GM19351 (cell line): ENCODE results near the gene ELL.
"Not testable (repeated sequence)": the region's sequence is repeated elsewhere in the genome, so short reads cannot be mapped to it uniquely, and the experiment has no call there.

ENCODE experiments used
- ATAC-seq: cut with Tn5 transposase; IDR thresholded peaks from one replicate; pipeline ENCODE4 v1.9.1; 2021; ENCODE audit warnings: mild to moderate bottlenecking, moderate library complexity; ENCODE audit not compliant: unreplicated experiment

Gene ELL

DNA sequence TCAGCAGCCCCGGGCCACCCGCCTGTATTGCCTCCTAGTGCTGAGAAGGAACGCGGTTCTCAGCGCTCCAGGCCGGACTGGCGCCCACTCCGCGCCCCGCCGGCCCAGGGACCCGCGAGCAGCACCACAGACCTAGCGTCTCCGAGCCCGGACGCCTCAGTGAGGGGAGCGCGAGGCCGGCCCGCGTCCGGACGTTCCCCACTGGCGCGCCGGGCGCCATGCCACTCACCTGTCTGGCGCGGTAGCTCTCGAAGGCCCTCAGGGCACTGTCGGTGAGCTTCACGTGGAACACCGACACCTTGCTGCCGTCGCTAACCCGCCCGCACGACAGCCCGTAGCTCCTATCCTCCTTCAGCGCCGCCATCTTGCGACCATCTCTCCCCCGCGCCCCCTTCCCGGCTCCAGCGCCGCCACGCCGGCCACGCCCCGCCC is at the start of gene ELL:
Gene ELL (minus strand): TSS at position 379 of the 432 bp plus-strand sequence. CDS start 15 bp downstream, at position 364.
- ATAC-seq: no peak

- ATAC-seq: no peak
These were observed 46.5 kb upstream of the ELL start for GRCh38 chr19:18568367-18568766.

- no peak for ATAC-seq
These were observed 45.1 kb upstream of the ELL start for GRCh38 chr19:18566953-18567352.

GRCh38 chr19:18562086-18562485 is 40.2 kb upstream of the ELL start:
- ATAC-seq: no peak

DNA sequence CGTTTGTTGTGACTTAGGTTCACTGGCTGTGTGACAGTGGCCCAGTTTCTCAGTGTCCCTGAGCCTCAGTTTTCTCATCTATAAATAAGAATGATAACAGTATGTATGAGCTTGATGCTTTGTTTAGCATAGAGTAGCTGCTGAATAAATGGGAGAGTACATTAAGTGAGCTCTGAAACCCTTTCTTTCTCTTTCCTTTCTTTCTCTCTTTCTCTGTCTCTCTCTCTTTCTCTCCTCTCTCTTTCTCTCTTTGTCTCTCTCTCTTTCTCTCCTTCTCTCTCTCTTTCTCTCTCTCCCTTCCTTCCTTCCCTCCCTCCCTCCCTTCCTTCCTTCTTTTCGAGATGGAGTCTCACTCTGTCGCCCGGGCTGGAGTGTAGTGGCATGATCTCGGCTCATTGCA is 37.8 kb upstream of the ELL start:
- ATAC-seq: no peak

DNA sequence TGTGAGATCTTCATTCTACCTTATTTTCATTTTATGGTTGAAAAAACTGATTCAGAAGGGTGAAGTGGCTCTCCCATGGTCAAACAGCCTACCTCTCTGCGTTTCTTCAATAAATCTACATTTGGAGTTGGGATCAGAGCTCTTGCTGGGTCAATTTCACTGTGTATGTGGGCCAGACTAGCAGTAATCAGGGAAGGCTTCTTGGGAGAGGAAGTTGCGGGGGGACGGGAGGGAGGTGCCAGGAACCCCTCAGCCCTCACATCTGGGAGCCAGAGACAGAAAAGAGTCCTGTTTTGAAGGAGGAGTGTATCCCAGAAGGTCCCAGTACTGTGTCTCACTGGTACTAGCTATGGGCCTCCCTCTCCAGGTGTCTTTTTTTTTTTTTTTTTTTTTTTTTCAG is 36.7 kb upstream of the ELL start:
- ATAC-seq: no peak

- no peak for ATAC-seq
These were observed 36.3 kb upstream of the ELL start for GRCh38 chr19:18558202-18558555.

DNA sequence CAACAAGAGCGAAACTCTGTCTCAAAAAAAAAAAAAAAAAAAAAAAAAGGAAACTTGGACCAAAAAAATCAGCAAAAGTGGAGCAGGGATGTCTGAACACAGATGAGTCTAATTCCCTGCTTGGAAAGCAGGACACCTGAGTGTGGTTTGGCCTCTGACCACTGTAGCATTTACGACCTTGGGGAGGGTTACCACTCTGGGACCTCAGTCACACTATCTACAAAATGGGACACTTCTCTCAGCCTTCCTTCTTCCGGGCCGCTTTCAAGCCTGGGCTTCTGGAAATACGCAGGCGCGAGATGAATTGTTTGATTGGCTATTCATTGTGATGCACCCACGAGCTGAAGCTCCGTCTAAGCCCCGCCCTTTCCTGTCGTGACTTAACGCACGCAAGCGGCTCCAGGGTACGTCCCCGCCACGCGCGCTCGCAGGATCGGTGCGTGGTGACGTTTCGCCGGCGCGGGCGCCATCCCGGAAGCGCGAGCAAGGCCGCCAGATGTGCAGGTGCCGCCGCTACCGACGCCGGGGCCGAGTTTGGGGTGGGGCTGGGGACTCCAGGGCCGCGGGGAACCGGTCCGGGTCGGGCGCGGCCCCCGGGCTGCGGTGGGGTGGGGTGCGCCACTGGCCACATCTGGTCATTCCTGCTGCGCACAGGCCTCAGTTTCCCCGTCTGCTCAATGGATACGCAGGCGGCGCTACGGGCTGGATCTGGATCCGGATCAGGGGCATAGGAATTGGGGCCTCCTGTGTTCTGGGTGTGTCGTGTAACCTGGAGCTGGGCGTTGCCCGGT is 35.7 kb upstream of the ELL start, which contains the start of gene KXD1:
Gene KXD1 (plus strand): TSS at position 460 of the 791 bp plus-strand sequence. CDS start 4,187 bp downstream, outside the sequence.
- ATAC-seq: peak; percentile 94

DNA sequence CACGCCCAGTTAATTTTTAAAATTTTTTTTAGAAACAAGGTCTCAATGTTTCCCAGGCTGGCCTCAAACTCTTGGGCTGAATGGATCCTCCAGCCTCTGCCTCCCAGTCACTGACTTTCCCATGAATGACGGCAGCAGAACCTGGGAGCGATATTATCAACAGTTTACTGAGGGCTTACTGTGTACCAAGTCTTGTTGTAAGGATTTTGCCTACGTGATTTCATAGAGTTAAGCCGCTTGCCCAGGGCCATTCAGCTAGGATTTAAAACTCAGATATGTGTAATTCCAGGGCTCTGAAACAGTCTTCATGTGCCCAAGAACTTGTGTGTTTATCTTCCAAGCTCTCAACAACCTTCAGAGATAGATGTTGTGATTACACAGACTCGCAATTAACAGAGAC is 29.8 kb upstream of the ELL start:
- no peak for ATAC-seq

DNA sequence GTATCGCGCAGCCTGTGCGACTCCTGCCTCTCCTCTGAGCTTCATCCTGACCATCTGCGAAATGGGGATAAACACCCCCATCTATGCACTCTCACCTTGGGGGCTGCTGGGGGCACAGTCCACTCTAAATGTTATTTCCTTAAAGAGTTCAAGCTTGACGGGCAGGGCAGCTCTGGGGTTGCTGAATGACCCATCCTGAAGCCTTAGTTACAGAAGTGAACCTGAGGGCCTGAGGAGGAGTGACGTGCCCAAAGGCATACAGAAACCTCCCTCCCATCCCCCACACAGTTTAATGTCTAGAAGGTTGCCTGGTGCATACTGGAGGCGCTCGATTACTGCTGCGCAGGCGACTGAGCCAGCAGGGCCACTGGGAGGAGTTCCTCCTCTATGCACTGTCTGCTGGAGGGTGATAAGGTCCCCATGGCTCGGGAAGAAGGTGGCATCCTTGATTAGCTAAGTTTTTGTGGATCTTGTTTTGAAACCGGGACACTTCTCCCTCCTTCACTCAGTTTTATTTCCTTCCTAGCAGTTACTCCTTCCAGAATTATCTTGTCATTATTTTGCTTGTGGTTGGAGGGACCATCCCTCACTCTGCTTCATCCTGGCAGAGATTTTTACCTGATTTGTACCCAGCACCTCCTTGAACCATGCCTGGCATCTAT is 22.1 kb upstream of the ELL start:
- ATAC-seq: peak; percentile 78

DNA sequence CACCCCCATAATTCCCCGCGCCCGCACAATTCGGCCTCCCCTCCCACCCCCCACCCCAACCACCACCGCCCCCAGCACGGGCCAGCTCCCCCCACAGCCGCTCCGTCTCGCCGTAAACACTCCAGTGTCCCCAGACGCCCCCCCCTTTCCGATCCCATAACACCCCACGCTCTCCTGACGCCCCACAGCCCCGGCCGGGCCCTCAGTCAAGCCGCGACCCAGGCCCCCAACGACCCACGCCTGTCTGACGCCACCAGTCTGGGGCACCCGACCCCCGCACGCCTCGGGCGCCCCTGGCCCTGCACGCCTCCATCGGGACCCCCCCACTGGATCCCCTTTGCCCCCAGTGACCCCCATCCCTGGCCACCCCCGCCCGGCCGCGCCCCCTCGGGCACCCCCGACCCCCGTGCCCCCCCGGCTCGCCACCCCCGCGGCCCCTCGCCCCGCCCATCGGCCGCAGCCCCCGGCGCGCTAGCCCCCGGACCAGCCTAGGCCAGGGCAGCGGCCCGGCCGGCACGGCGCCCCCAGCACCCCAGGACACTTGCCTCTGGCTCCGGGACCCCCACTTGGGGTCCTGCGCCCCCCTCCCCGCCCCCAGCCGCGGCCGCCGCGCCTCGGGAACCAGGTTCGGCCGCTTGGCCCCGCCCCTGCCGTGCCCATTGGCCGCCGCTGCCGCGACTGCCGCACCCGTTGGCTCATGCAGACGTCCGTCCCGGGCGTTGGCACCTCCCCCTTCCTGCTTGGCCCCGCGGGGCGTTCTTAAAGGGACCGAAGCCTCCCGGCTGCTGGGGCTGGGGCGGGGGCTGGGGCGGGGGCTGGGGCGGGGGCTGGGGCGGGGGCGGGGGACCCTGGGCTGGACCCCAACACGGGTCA is 21.3 kb upstream of the ELL start, which contains the start of gene FKBP8:
Gene FKBP8 (minus strand): TSS at position 633 of the 873 bp plus-strand sequence. CDS start 1,603 bp downstream, outside the sequence.
- ATAC-seq: peak; percentile 89

DNA sequence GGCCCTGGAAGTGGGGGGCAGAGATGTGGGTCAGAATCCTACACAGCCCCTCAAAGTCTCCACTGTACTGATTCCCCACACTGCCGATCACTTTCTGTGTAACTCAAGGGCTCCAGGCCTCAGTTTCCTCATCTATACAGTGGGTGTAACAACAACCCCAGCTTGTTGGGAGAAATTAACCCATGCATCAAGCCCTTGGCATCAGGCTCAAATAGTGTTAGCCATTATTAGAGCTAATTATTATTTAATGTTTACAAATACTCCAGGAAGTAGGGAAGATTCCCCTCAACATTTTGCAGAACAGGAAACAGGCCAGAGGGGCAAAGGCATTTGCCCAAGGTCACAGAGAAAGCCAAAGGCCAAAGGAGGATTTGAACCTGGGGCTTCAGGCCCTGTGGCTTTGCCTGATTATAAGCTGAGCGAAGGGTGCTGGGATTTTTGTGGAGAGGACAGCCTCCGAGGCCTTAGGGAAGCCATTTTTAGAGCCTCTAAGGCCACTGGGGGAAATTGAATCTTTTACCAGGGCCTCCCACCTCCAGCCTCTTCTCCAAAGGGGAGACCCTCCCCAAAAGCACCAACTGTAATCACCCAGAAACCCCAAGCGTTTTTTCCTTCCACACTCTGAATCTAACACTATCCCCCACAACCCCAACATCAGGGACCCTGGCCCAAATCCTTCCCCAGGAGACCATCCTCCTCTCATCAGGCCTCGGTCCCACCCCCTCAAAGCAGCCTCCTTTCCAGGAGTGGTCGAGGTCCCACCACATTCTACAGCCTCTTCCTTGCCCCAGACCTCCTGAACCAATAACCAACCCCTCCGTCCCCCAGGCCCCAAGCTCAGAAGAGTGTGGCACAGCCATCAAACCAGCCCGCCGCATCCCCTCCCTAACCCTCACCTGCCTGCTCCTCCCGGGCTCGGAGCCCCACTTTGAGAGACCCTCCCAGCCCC is 20.4 kb upstream of the ELL start:
- no peak for ATAC-seq

DNA sequence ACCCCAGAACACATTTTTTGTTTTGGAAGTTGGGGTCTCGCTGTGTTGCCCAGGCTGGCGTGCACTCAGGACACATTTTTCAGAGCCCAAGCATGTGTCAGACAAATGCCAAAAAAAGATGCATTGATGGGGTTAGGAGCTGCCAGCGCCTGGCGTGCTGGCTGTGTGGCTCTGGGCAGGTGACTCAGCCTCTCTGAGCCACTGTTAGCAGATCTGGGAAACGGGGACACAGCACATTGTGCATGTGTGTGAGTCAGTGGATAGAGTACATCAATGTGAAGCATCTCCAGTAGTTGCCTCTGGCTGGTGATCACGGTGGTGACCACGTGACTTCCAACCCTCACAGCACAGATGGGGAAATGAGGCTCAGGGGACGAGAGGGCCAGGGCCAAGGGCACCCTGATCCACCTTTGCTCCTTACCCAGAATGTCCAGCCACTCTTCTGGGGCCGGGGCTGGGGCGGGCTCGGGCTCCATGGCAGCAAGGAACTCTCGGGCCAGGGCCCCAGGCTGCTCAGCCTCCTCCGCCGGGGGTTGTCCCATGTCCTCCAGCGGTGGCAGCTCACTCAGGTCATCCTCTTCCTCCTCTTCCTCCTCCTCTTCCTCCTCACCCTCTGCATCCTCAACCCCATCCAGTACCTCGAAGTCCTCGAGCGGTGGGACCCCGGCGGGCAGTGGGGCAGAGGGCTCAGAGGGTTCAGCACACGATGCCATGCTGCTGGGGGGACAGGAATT is 19.6 kb upstream of the ELL start:
- no peak for ATAC-seq

- ATAC-seq: not testable (repeated sequence)
These were observed 18.3 kb upstream of the ELL start for GRCh38 chr19:18540200-18540599.

DNA sequence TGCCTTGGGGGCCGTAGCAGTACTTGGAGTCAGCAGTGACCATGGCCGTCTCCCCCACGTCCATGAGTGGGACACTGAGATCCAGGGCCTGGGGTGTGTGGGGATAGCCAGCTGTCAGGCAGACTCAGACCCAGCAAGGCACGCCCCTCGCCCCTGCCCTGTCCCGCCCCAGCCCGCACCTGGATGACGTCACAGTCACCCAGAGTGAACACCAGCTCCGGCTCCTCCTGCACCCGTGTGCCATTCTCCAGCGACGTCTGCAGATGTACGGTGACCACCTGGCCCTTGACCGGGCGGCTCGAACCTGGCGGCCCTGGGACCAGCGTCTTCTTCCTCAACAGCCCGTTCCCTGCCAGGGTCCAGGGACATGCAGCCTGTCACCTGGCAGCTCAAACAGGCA is 17.5 kb upstream of the ELL start:
- no peak for ATAC-seq

- no peak for ATAC-seq
These were observed 16.2 kb upstream of the ELL start for GRCh38 chr19:18538115-18538514.

GRCh38 chr19:18537431-18537830 is 15.6 kb upstream of the ELL start:
- ATAC-seq: no peak

DNA sequence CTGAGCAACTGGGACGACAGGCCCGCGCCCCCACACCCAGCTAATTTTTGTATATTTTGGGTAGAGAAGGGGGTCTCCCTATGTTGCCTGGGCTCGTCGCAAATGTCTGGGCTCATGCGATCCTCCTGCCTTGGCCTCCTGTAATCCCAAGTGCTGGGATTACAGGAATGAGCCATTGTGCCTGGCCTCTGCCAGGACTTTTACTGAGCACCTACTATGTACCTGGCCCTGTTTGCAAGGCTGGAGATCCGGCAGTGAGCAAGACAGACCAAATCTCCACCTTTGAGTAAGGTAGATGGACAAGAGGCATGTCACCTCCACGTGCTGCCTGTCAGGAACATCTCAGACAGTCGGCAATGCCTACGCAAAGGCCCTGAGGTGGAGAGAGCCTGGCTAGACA is 14.6 kb upstream of the ELL start:
- no peak for ATAC-seq

GRCh38 chr19:18533058-18533457 is 11.2 kb upstream of the ELL start:
- no peak for ATAC-seq
